BLaER1 treated with 17β-estradiol and CSF1 and Interleukin-3, amounts not matched to agents 10 nM and 100 nM (cell line): ENCODE data around the gene HACL1.
"Not testable (repeated sequence)": the region's sequence is repeated elsewhere in the genome, so short reads cannot be mapped to it uniquely, and the experiment has no call there.

ENCODE experiments used
- H3K27ac ChIP-seq, 11 experiments: shearing (Covaris generic); formaldehyde crosslinking; 2 replicates each; pipeline ENCODE4 v1.8.1; 2022
- H3K27me3 ChIP-seq, 11 experiments: shearing (Covaris generic); formaldehyde crosslinking; 2 replicates each; pipeline ENCODE4 v1.8.1; 2022
- H3K36me3 ChIP-seq, 11 experiments: shearing (Covaris generic); formaldehyde crosslinking; 2 replicates each; pipeline ENCODE4 v1.8.1; 2022
- H3K4me1 ChIP-seq, 10 experiments: shearing (Covaris generic); formaldehyde crosslinking; 2 replicates each; pipeline ENCODE4 v1.8.1; 2022
- H3K4me2 ChIP-seq, 11 experiments: shearing (Covaris generic); formaldehyde crosslinking; 2 replicates each; pipeline ENCODE4 v1.8.1; 2022
- H3K4me3 ChIP-seq, 10 experiments: shearing (Covaris generic); formaldehyde crosslinking; 2 replicates each; pipeline ENCODE4 v1.8.1; 2022
- H3K9ac ChIP-seq, 11 experiments: shearing (Covaris generic); formaldehyde crosslinking; 2 replicates each; pipeline ENCODE4 v1.8.1; 2022
- H3K9me3 ChIP-seq, 11 experiments: shearing (Covaris generic); formaldehyde crosslinking; replicated peaks in 1 of 11; 2 replicates each; pipeline ENCODE4 v1.8.1; 2022
- H4K20me1 ChIP-seq, 11 experiments: shearing (Covaris generic); formaldehyde crosslinking; 2 replicates each; pipeline ENCODE4 v1.8.1; 2022
- Cebpa-rat ChIP-seq, 11 experiments: shearing (Covaris generic); IDR thresholded peaks; 2 replicates each; pipeline ENCODE4 v1.8.1; 2022

The HACL1 gene

DNA sequence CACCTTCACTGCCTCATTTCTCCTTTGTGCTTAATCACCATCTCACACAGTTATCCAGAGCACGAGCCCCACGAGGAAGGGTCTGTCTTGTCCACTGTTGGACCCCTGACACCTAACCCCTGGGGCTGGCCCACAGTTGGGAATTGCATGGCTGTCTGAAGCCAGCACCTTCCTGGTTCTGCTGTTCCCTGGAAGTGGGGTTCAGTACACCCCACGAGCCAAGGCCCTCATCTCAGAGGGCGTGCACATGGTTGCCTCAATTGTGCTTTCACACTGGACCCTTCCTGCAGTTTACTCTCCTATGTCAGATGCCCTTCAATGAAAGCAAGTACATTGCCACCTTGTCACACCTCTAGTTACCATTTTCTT, 30.8 kb upstream of the HACL1 start:
- H3K27ac ChIP-seq, result no peak overlapping the region
- TF ChIP-seq Cebpa-rat (IDR thresholded peaks at IDR 0.05), result no peak

GRCh38 chr3:15631426-15632211, 30.2 kb upstream of the HACL1 start:
- Histone ChIP-seq H3K4me3 (no peak overlapping the region), H3K4me1 (peaks cover 12 to 48% (median 28%) of the 10 kb centered on the region in 10 experiments; a peak in 19 of 20 replicates), H3K4me2 (peak overlapping the region in 6 of 11 experiments; percentile 7 to 68 (median 52); a peak in 8 of 22 replicates), H3K27me3 (no peaks in the 10 kb centered on the region), H4K20me1 (no peaks in the 10 kb centered on the region), H3K36me3 (no peaks in the 10 kb centered on the region), H3K9ac (no peak overlapping the region), H3K9me3 (no peaks in the 10 kb centered on the region), H3K27ac (no peak overlapping the region)
- no peak for TF ChIP-seq Cebpa-rat (IDR thresholded peaks at IDR 0.05)

More for the DNA sequence above, 30.8 kb upstream of the HACL1 start:
- Histone ChIP-seq H3K27me3 (no peaks in the 10 kb centered on the region), H3K36me3 (no peaks in the 10 kb centered on the region), H4K20me1 (no peaks in the 10 kb centered on the region), H3K9me3 (no peaks in the 10 kb centered on the region), H3K4me2 (peak overlapping the region in 1 of 11 experiments; percentile 49; a peak in 2 of 22 replicates), H3K4me1 (peaks cover 12 to 54% (median 34%) of the 10 kb centered on the region in 10 experiments; a peak in 19 of 20 replicates), H3K9ac (no peak overlapping the region), H3K4me3 (no peak overlapping the region)

GRCh38 chr3:15630646-15631350, 29.4 kb upstream of the HACL1 start:
- no peak for TF ChIP-seq Cebpa-rat (IDR thresholded peaks at IDR 0.05)
- Histone ChIP-seq H3K27ac (peak overlapping the region in 3 of 11 experiments; percentile 3 to 8 (median 7); a peak in 1 of 22 replicates), H3K9ac (no peak overlapping the region), H3K36me3 (no peaks in the 10 kb centered on the region), H3K4me1 (peaks cover 6 to 40% (median 20%) of the 10 kb centered on the region in 10 experiments; a peak in 18 of 20 replicates), H3K9me3 (no peaks in the 10 kb centered on the region), H4K20me1 (no peaks in the 10 kb centered on the region), H3K4me2 (peak overlapping the region; percentile 6 to 68 (median 35); a peak in 17 of 22 replicates), H3K27me3 (no peaks in the 10 kb centered on the region), H3K4me3 (no peak overlapping the region; a peak in 1 of 20 replicates)

DNA sequence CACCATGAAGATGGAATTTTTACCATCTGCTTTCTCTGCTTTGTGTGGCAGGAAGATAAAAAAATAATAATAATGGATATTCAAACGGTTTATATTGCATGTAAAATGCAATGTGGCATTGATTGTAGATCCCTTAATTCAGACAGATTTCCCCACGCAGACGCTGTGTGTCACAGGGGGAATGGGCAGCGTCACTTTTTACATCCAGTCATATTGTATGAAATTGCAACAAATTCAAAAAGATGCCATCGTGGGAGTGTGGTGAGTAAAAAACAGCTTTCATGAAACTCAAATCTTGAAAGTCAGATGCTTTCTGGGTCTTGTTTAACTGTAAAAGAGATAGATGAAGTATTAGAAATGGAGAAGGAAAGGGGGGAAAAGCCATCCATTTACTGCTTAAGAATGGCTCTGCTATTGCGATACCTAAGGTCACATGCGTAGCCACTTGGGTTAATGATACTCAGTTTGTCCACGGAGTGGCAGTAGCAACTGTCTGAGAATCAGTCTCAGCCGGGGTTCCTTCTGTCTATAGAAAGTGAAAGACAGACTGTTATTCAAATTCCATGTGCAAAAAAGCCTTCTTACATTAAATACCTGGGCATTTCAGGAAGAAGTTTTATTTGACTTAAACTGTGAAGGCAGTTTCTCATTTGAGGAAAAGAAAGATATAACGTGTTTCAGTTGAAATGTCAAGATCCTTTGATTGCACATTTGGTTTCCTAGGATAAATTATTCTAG, 28.7 kb upstream of the HACL1 start:
- no peak overlapping the region for H3K9ac ChIP-seq
- H3K4me1 ChIP-seq, result peaks cover 6 to 32% (median 16%) of the 10 kb centered on the region in 10 experiments; a peak in 19 of 20 replicates
- TF ChIP-seq Cebpa-rat (IDR thresholded peaks at IDR 0.05), result no peak
- peaks cover 0 to 3% (median 0%) of the 10 kb centered on the region in 11 experiments; a peak in 1 of 22 replicates for H3K9me3 ChIP-seq
- no peak overlapping the region; a peak in 1 of 20 replicates for H3K4me3 ChIP-seq
- no peaks in the 10 kb centered on the region for H4K20me1 ChIP-seq
- H3K27ac ChIP-seq, result 0 out of 22 replicates have a peak overlapping the region, but pooled peaks of 3 of the 11 experiments have one; percentile 3 to 8 (median 7)
- peak overlapping the region; percentile 6 to 68 (median 35); a peak in 17 of 22 replicates for H3K4me2 ChIP-seq
- H3K27me3 ChIP-seq, result no peaks in the 10 kb centered on the region
- no peaks in the 10 kb centered on the region for H3K36me3 ChIP-seq

- H3K9me3 ChIP-seq, result peaks cover 0 to 13% (median 6%) of the 10 kb centered on the region in 11 experiments; a peak in 9 of 22 replicates
- no peak overlapping the region for H3K4me3 ChIP-seq
- no peak overlapping the region for H3K9ac ChIP-seq
- H3K27ac ChIP-seq, result no peak overlapping the region
- H3K4me2 ChIP-seq, result no peak overlapping the region
- peaks cover 6 to 24% (median 17%) of the 10 kb centered on the region in 10 experiments; a peak in 19 of 20 replicates for H3K4me1 ChIP-seq
- no peak for TF ChIP-seq Cebpa-rat (IDR thresholded peaks at IDR 0.05)
- no peaks in the 10 kb centered on the region for H4K20me1 ChIP-seq
- no peaks in the 10 kb centered on the region for H3K36me3 ChIP-seq
- no peaks in the 10 kb centered on the region for H3K27me3 ChIP-seq
Observed at GRCh38 chr3:15628967-15629366, 27.6 kb upstream of the HACL1 start.

DNA sequence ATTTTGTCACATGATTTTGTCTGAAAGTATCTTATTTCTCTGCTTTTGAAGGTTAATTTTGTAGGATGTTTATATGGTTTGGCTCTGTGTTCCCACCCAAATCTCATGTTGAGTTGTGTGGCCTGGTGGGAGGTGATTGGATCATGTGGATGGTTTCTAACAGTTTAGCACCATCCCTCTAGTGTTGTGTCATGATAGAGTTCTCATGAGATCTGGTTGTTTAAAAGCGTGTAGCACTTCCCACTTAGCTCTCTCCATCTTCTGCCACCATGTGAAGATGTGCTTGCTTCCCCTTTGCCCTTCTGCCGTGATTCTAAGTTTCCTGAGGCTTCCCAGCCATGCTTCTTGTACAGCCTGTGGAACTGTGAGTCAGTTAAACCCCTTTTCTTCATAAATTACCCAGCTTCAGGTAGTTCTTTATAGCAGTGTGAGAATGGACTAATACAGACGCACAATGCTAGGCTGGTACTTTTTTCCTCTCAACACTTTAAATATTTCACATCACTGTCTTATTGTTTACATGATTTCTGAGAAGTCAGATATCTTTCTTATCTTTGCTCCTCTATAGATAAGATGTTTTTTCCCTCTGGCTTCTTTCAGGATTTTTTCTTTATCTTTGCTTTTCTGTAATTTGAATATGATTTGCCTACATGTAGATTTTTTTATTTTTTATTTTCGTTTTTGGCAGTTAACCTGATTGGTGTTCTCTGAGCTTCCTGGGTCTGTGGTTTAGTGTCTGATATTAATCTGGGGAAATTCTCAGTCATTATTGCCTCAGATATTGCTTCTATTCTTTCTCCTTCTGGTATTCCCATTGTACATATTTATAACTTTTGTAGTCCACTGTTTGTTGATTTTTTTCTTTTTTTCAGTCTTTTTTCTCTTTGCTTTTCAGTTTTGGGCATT, 22.4 kb upstream of the HACL1 start:
- H3K27me3 ChIP-seq, result no peaks in the 10 kb centered on the region
- TF ChIP-seq Cebpa-rat (IDR thresholded peaks at IDR 0.05), result no peak
- H3K4me1 ChIP-seq, result peaks cover 0 to 7% (median 0%) of the 10 kb centered on the region in 10 experiments; a peak in 3 of 20 replicates

GRCh38 chr3:15619659-15620464, 18.5 kb upstream of the HACL1 start:
- not testable (repeated sequence) for H3K4me2 ChIP-seq, H3K27me3 ChIP-seq, H3K27ac ChIP-seq, H3K4me3 ChIP-seq, H4K20me1 ChIP-seq, H3K4me1 ChIP-seq, H3K9ac ChIP-seq
- Histone ChIP-seq H3K36me3 (peaks cover 0 to 25% (median 6%) of the 10 kb centered on the region in 11 experiments; a peak in 7 of 22 replicates), H3K9me3 (peaks cover 43 to 74% (median 61%) of the 10 kb centered on the region in 11 experiments)

More for the DNA sequence above, 22.4 kb upstream of the HACL1 start:
- Histone ChIP-seq H3K9me3 (peaks cover 42 to 63% (median 52%) of the 10 kb centered on the region in 11 experiments), H3K4me3 (no peak overlapping the region), H3K27ac (no peak overlapping the region), H3K36me3 (peaks cover 0 to 24% (median 6%) of the 10 kb centered on the region in 11 experiments; a peak in 7 of 22 replicates), H3K4me2 (no peak overlapping the region), H3K9ac (no peak overlapping the region), H4K20me1 (no peaks in the 10 kb centered on the region)
